HepG2 (cell line): ENCODE results near the gene IL17A. TPM values are rescaled to one million over a fixed set of nuclear protein-coding genes. Genes with fewer than 3 reads are reported as not detected.

Experiments used
- ATAC-seq: fragments of 200-7000 bp; cut with Tn5 transposase; 3 replicates; pipeline ENCODE4 v1.9.1; 2020; ENCODE audit warnings: mild to moderate bottlenecking, moderate library complexity
- BruUV-seq: library from RNA; stranded (reverse); fragments of 400-500 nt; replicated peaks from 2 replicates; lab custom pipeline; 2021; lab: Mats Ljungman, UMichigan
- CTCF ChIA-PET: fragments of 300-600 bp; formaldehyde crosslinking; extraction: SDS; loops from one replicate; lab custom pipeline; 2021; ENCODE audit warnings: low total read pairs, inconsistent platforms, low intra/inter-chr PET ratio; lab: Yijun Ruan, JAX
- POLR2A ChIA-PET: fragments of 350-600 bp; sonication (Branson Sonifier 250); formaldehyde crosslinking; loops from one replicate; lab custom pipeline; 2020; ENCODE audit warnings: antibody characterized with exemption, inconsistent platforms; lab: Yijun Ruan, JAX
- DNase-seq: peaks from one replicate; pipeline ENCODE4 v3.0.0-alpha.2; 2015; ENCODE audit warnings: low spot score
- FAIRE-seq: peaks from 3 replicates; lab custom pipeline; 2011; peaks lifted over from hg19 to GRCh38; lab: Jason Lieb, UNC
- H2AFZ ChIP-seq: one replicate; pipeline ENCODE4 v1.6.1; 2011; ENCODE audit warnings: low read length, inconsistent platforms
- H3K27ac ChIP-seq: fragments of 300-600 bp; 3 replicates; pipeline ENCODE4 v1.8.0; 2011; ENCODE audit warnings: mixed run types, mild to moderate bottlenecking, mixed read lengths, low read length, inconsistent platforms; ENCODE audit not compliant: insufficient read depth; ENCODE audit errors: extremely low read length
- H3K27me3 ChIP-seq, 2 experiments: fragments of 200-600 bp in 1 of 2; 2 replicates in 1 of 2; 3 replicates in 1 of 2; pipeline versions ENCODE4 v1.6.0 to v1.8.0; 2011; ENCODE audit warnings: low read length in 2 of 2, mild to moderate bottlenecking in 2 of 2, moderate library complexity in 2 of 2, inconsistent platforms in 1 of 2; ENCODE audit not compliant: insufficient read depth in 2 of 2, control insufficient read depth in 1 of 2
- H3K36me3 ChIP-seq, 2 experiments: fragments of 200-600 bp in 1 of 2; replicated peaks in 1 of 2; 2 replicates in 1 of 2; 3 replicates in 1 of 2; pipeline versions ENCODE4 v1.5.1 to v1.8.0; 2011; ENCODE audit warnings: low read length in 2 of 2, inconsistent platforms in 1 of 2; ENCODE audit not compliant: insufficient read depth in 2 of 2, control insufficient read depth in 1 of 2
- H3K4me1 ChIP-seq: 2 replicates; pipeline ENCODE4 v1.5.1; 2012; ENCODE audit warnings: low read length, inconsistent platforms; ENCODE audit not compliant: insufficient read depth
- H3K4me2 ChIP-seq: 2 replicates; pipeline ENCODE4 v1.6.0; 2011; ENCODE audit warnings: low read depth, low read length, inconsistent platforms
- H3K4me3 ChIP-seq, 3 experiments: fragments of 200-600 bp in 1 of 3; sonication (generic), shearing (Covaris generic) in 1 of 3; replicated peaks in 1 of 3; 2 replicates each; pipeline ENCODE4 v1.5.1; 2011 to 2016; ENCODE audit warnings: low read length in 3 of 3, inconsistent platforms in 2 of 3, low read depth in 2 of 3, mild to moderate bottlenecking in 2 of 3, control low read depth in 1 of 3, mixed read lengths in 1 of 3; ENCODE audit not compliant: insufficient read depth in 1 of 3
- H3K79me2 ChIP-seq: one replicate; pipeline ENCODE4 v1.6.1; 2011; ENCODE audit warnings: low read length, inconsistent platforms; ENCODE audit not compliant: insufficient read depth
- H3K9ac ChIP-seq: 2 replicates; pipeline ENCODE4 v1.6.0; 2011; ENCODE audit warnings: mild to moderate bottlenecking, low read depth, low read length, inconsistent platforms; ENCODE audit not compliant: insufficient read depth
- H3K9me3 ChIP-seq: 2 replicates; pipeline ENCODE4 v1.5.1; 2012; ENCODE audit warnings: mild to moderate bottlenecking, low read length
- H4K20me1 ChIP-seq: 2 replicates; pipeline ENCODE4 v1.6.0; 2011; ENCODE audit warnings: inconsistent platforms, mild to moderate bottlenecking, low read length, moderate library complexity; ENCODE audit not compliant: insufficient read depth
- AFF4 ChIP-seq: sonication (generic); formaldehyde crosslinking; IDR thresholded peaks from 2 replicates; pipeline ENCODE4 v1.4.0; 2020; ENCODE audit warnings: missing genetic modification reagents
- GATAD1 ChIP-seq: IDR thresholded peaks from 2 replicates; pipeline ENCODE4 v1.6.1; 2016; ENCODE audit warnings: missing genetic modification reagents, missing compliant biosample characterization
- GFI1 ChIP-seq: sonication (generic); formaldehyde crosslinking; IDR thresholded peaks from 2 replicates; pipeline ENCODE4 v1.5.0; 2020; ENCODE audit warnings: missing genetic modification reagents, mild to moderate bottlenecking, borderline replicate concordance
- GPN1 ChIP-seq: sonication (generic); formaldehyde crosslinking; IDR thresholded peaks from 2 replicates; pipeline ENCODE4 v1.5.1; 2020; ENCODE audit warnings: missing genetic modification reagents, borderline replicate concordance
- TAF15 ChIP-seq: fragments of 200-400 bp; formaldehyde crosslinking; IDR thresholded peaks from one replicate; pipeline ENCODE4 v1.6.1; 2018; ENCODE audit warnings: mild to moderate bottlenecking, low read depth, low read length; ENCODE audit not compliant: poor library complexity, severe bottlenecking
- ZNF343 ChIP-seq: sonication (generic); formaldehyde crosslinking; IDR thresholded peaks from 2 replicates; pipeline ENCODE4 v1.4.0; 2020; ENCODE audit warnings: mild to moderate bottlenecking, missing genetic modification reagents
- ZNF543 ChIP-seq: sonication (generic); formaldehyde crosslinking; IDR thresholded peaks from 2 replicates; pipeline ENCODE4 v1.4.0; 2020; ENCODE audit warnings: mild to moderate bottlenecking, missing genetic modification reagents
- ZNF891 ChIP-seq: sonication (generic); formaldehyde crosslinking; IDR thresholded peaks from 2 replicates; pipeline ENCODE4 v1.5.0; 2020; ENCODE audit warnings: mild to moderate bottlenecking, missing genetic modification reagents
- WGBS: methylation state at CpG from one replicate; pipeline ENCODE4 v1.1.6; 2017; ENCODE audit warnings: low lambda C conversion rate; 5-methylcytosine and 5-hydroxymethylcytosine counted together
- in situ Hi-C: cut with HindIII; loops from 2 replicates; pipeline ENCODE4 v1.10.0; 2017; ENCODE audit warnings: low pct_unique_long_range_greater_than_20kb; ENCODE audit not compliant: extremely low pct_ligation_motif_present
- intact Hi-C: fragments of 100-400 bp; cut with micrococcal nuclease; formaldehyde crosslinking; loops from one replicate; pipeline ENCODE4 v1.10.0; 2022; ENCODE audit not compliant: unreplicated experiment
- polyA plus RNA-seq, 8 experiments: library from polyadenylated mRNA; depleted of rRNA in 3 of 8; stranded (reverse) in 7 of 8; unstranded in 1 of 8; fragments of >200 nt; fragmentation: Illumina TruSeq in 4 of 8; extraction: Trizol in 4 of 8; gene quantifications; 2 replicates each; pipeline versions ENCODE4 v1.2.1 to v1.2.3, GENCODE V29; 2011 to 2016; ENCODE audit warnings: low read depth in 4 of 8, missing spikeins in 1 of 8, mixed read lengths in 1 of 8; ENCODE audit not compliant: insufficient read depth in 1 of 8
- total RNA-seq, 5 experiments: library from RNA; depleted of rRNA; stranded (reverse); fragments of >200 nt; fragmentation: Illumina TruSeq; extraction: Trizol; gene quantifications; 2 replicates each; pipeline ENCODE4 v1.2.3, GENCODE V29; 2016; ENCODE audit warnings: low read depth in 1 of 5
- TF ChIP-seq, protein P1 (sequence below): sonication (generic); formaldehyde crosslinking; conservative IDR thresholded peaks from 2 replicates; pipeline ENCODE4 v1.4.0; 2020; ENCODE audit warnings: missing genetic modification reagents

IL17A gene
- total and polyA plus RNA-seq, 2 of the 13 experiments (the other 11 are each of a cell fraction or from before 2014, with no cell fraction given) = not detected

GRCh38 chr6:52180787-52181558 lies 5.2 kb upstream of the IL17A start:
- WGBS = 9% methylated on average over 5 of the region's 5 CpGs
- Histone ChIP-seq H3K4me2 (no peak overlapping the region), H3K4me1 (no peaks in the 10 kb centered on the region), H3K27me3 (no peaks in the 10 kb centered on the region), H3K4me3 (no peak overlapping the region), H4K20me1 (no peaks in the 10 kb centered on the region), H3K9me3 (no peaks in the 10 kb centered on the region), H3K27ac (no peak overlapping the region), H3K79me2 (no peaks in the 10 kb centered on the region), H3K9ac (no peak overlapping the region), H3K36me3 (no peaks in the 10 kb centered on the region), H2AFZ (no peak overlapping the region)
- no TSS peak for BruUV-seq
- POLR2A ChIA-PET = no interaction called here
- intact Hi-C loops = no loop called here
- ATAC-seq = no peak
- TF ChIP-seq GATAD1 (no peak), ZNF543 (CRISPR knock-in tag) (no peak), AFF4 (CRISPR knock-in tag) (no peak), ZNF343 (no peak), ZNF891 (CRISPR knock-in tag) (no peak), GFI1 (CRISPR knock-in tag) (no peak), GPN1 (no peak), TAF15 (no peak)
- TF ChIP-seq, protein P1, sequence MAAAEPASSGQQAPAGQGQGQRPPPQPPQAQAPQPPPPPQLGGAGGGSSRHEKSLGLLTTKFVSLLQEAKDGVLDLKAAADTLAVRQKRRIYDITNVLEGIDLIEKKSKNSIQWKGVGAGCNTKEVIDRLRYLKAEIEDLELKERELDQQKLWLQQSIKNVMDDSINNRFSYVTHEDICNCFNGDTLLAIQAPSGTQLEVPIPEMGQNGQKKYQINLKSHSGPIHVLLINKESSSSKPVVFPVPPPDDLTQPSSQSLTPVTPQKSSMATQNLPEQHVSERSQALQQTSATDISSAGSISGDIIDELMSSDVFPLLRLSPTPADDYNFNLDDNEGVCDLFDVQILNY (CRISPR knock-in tag) = no peak
- in situ Hi-C loops = no loop called here
- FAIRE-seq = no peak
- CTCF ChIA-PET = no interaction called here
- no peak for DNase-seq
